ENCODE results near the gene PAFAH2.

- TF ChIP-seq, protein P1, sequence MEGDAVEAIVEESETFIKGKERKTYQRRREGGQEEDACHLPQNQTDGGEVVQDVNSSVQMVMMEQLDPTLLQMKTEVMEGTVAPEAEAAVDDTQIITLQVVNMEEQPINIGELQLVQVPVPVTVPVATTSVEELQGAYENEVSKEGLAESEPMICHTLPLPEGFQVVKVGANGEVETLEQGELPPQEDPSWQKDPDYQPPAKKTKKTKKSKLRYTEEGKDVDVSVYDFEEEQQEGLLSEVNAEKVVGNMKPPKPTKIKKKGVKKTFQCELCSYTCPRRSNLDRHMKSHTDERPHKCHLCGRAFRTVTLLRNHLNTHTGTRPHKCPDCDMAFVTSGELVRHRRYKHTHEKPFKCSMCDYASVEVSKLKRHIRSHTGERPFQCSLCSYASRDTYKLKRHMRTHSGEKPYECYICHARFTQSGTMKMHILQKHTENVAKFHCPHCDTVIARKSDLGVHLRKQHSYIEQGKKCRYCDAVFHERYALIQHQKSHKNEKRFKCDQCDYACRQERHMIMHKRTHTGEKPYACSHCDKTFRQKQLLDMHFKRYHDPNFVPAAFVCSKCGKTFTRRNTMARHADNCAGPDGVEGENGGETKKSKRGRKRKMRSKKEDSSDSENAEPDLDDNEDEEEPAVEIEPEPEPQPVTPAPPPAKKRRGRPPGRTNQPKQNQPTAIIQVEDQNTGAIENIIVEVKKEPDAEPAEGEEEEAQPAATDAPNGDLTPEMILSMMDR (IDR thresholded peaks at IDR 0.05; ENCODE audit: control extremely low read depth in 1 of 3, insufficient read depth in 1 of 3, low read depth in 1 of 3, low read length in 3 of 3): no peak
- TF ChIP-seq POLR2AphosphoS5 (IDR thresholded peaks at IDR 0.05; ENCODE audit: low read depth, low read length) (no peak), MAX (IDR thresholded peaks at IDR 0.05) (no peak), TEAD4 (IDR thresholded peaks at IDR 0.05; ENCODE audit: low read depth, low read length) (no peak), TAF1 (IDR thresholded peaks at IDR 0.05; ENCODE audit: low read depth, low read length) (no peak), MAFK (IDR thresholded peaks at IDR 0.05; ENCODE audit: low read depth, low read length) (no peak), POLR2A (IDR thresholded peaks at IDR 0.05; ENCODE audit: control extremely low read depth in 1 of 2, low read depth in 2 of 2, low read length in 2 of 2) (no peak), SIN3A (conservative IDR thresholded peaks at IDR 0.05 in 1 of 2, IDR thresholded peaks at IDR 0.05 in 1 of 2; ENCODE audit: low read depth in 1 of 2, low read length in 2 of 2) (no peak), RXRA (IDR thresholded peaks at IDR 0.05; ENCODE audit: insufficient read depth, low read depth, low read length) (no peak)
Measured at GRCh38 chr1:26034504-26035202, 36.8 kb upstream of the PAFAH2 start.

Measured in H1 (cell line).